HuH-7 (cell line): ENCODE measurements around the gene SURF2.

Experiments
- DNase-seq: peaks from one replicate; pipeline ENCODE4 v3.0.0; 2011; ENCODE audit warnings: low spot score

Gene SURF2

GRCh38 chr9:133354766-133355165 is 1.6 kb upstream of the SURF2 start:
- DNase-seq, result no peak

DNA sequence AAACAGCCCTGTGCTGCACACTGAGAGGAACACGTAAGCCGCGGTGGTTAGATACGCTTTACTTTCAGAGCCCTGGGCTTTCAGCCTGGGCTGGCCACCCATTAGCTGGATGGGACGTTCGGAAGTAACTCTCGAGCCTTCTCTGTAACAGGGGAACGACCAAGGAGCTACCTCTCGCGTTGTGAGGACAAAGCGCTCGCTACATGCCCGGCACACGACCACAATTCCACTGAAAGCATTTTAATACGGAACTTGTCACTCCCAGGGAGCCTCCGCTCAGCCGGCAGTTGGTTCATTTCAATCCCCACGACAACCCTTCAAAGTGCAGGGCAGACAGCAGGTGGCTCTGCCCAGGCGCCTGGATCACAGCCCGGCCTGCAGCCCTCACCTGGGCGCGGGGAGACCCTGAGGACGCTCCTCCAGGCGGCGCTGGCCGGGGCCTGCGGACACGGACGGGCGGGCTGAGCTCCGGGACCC is 431 bp upstream of the SURF2 start:
- no peak for DNase-seq

DNA sequence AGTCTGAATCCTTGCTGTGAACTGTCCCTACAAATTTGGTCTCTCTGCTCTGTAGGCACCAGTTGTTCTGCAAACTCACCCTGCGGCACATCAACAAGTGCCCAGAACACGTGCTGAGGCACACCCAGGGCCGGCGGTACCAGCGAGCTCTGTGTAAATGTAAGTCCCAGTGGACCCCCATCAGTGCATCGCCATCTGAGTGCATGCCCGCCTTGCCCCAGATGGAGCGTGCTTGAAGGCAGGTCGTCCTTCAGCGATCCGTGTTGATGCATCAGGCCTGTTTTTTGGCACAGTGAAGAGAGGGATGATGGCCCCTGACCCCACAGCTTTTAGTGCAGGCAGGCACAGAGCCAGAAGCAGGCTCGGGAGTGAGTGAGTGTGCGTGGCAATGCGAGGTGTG is 1.3 kb downstream of the SURF2 start:
- DNase-seq, result no peak

- peak; percentile 67 for DNase-seq
Measured at GRCh38 chr9:133359399-133360175, 3.2 kb downstream of the SURF2 start.

DNA sequence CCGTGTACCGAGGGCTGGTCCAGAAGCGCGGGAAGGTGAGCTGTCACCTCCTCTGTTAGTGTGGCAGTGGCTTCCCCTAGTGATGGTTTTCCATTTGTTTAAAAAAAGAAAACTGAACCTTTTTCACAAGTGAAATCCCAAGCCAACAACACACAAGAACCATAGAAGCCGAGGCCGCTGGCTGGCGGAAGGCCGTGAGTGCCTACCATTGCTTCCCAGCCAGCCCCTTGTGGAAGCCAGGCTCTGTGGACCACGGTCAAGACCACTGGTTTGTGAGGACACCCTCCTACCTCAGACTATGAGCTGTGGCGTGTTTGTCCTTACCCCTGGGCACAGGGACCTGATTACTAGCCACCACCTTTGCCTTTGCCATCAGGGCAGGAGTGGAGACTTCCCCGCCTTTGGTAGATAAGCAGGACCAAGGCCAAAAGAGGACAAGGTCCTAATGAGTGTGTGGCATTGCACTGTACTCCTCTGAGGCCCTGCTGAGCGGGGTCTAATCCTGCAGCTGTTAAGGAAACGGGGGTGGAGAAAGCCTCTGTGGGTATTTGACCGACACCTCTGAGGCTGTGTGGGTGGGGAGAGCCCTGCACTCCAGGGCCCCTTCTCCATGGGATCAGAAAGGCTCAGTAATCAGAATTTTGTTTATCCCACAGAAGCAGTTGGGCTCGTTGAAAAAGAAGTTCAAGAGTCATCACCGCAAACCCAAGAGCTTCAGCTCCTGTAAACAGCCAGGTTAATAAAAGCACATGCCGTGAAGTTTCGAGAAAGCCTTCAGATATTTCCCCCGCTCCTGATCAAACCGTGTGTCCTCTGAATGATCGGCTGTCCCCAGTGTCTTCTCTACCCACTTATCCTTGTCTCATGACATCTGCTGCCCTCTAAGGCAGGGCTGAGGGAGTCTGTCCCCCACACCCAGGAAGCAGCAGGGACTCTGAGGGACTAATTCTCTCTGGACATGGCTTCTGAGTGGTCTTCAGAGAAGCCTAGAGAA is 4.3 kb downstream of the SURF2 start:
- no peak for DNase-seq

DNA sequence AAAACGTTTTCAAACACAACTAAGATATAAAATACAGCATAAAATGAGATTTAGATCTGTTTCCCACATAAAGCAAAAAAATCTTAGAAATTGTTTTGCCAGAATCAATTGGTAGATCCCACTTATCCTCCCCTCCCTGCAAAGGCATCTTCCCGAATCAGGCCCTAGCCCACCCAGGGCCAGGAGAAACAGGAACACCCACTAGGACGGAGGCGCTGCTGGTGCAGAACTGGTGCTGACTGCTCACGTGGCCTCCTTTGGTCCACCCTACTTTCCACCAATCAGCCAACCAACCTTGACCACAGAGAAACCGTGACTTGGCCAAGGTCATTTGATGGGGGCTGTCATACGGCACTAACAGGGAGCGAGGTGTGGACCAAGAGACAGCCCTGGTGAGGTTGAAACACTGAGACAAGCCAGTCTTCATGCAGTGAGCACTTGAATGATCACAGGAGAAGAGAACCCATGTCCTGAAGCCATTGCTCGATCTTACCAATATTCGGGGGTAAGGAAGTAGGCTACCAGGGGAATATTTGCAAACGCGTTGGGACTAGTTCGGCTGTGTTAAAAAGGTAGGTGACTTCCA is 5.2 kb downstream of the SURF2 start:
- no peak for DNase-seq

DNA sequence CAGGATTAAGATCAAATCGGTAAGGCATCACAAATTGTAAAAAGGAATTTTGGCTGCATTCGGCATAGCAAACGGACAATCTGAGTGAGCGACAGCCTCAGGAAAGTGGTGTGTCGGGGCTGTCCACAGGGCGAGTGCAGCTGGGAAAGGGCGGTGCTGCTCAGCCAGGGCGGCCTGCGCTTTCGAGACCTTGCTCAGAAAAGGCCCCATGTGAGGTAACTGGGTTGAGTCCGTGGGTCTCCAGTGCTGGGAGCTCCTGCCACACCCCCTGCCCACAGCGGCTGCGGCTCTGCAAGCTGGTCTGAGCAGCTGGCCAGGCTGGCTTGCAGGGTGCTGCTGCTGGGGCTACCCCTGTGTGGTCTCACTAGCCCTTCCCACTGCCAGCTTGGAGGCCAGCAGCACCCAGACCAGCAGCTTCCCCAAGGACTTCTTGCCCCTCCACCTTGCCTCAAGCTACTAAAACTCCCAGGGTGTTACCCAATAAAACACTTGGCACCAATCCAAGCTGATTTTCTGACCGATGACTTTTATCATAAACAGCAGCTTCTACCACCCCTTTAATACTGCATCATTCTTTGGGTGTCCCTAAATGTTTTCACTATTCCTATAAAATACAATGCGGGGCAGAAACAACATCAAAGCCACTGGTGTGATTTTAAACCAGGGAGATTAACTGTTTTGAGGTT is 6.2 kb downstream of the SURF2 start:
- no peak for DNase-seq

DNA sequence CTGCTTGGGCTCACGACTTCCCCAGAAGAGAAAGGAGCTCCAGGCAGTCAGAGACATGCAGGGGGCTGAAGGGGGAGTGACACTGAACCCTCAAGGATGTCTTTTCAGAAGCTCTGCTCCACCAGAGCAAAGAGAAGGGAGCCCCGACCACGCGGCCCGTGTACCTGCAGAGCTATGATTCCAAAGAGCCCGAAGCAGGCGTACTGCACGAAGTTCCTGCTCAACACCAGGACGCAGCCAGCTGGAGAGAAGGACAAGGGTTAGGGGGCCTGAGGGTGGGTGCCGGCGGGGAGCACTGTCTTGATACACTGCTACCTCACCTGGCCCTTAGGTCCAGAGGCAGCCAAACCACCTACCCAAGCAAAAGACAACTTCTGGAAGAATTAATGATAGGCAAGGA is 10.1 kb downstream of the SURF2 start:
- no peak for DNase-seq

GRCh38 chr9:133367221-133367620 is 10.9 kb downstream of the SURF2 start:
- no peak for DNase-seq

DNA sequence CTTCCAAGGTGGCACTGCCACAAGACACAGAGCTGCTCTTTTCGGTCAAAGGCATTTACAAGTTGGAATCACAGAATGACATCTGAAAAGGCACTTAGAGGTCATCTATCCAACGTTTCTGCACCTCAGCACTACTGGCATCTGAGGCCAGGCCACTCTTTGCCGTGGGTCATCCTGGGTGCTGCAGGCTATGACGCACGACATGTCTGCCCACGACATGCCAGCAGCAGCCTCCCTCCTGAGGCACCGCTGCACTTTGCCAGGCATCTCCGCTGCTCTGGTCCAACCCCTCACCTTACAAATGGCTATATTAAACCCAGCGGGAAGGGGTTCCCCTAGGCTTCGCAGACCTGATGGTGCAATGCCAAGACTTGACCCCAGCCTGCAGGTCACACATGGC is 11.4 kb downstream of the SURF2 start:
- DNase-seq, result no peak

- DNase-seq, result no peak
Measured at GRCh38 chr9:133368249-133368881, 12.0 kb downstream of the SURF2 start.

GRCh38 chr9:133369422-133369821 is 13.1 kb downstream of the SURF2 start:
- no peak for DNase-seq

DNA sequence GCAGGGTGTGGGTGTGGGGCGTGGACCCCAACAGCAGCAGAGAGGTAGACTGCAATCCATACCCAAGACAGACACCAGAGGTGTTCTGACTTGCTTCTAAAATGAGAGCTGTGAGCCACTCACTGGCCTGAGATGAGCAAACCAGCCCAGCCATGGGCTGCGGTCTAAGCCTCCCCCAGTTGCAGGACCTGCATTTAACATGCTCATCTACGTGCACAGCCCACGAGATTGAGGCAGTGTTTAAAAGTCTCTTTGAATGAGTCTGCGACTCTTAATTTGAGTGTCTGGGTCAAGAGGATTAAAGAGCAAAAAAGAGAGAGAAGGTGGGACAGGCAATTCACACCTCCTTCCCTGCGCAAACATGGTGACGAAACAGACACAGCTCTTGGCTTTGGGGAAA is 13.6 kb downstream of the SURF2 start:
- no peak for DNase-seq

DNA sequence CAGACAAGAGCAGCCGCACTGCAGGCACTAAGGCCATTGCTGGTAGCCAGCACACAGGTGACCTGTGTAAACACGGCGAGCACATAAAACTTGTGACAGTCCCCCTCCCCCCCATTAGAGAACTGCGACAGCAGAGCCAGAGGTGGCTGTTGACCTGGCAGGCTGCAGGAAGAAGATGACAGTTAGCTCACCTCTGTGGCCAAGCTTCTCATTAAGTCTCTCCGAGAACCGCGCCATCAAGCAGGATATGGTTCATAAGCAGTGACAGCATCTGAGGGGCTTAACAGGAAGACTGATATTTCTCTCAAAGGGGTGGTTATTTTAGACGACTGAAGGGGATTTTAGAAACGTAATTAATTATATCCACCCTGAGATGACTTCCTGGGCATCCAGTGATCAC is 14.3 kb downstream of the SURF2 start:
- no peak for DNase-seq

DNA sequence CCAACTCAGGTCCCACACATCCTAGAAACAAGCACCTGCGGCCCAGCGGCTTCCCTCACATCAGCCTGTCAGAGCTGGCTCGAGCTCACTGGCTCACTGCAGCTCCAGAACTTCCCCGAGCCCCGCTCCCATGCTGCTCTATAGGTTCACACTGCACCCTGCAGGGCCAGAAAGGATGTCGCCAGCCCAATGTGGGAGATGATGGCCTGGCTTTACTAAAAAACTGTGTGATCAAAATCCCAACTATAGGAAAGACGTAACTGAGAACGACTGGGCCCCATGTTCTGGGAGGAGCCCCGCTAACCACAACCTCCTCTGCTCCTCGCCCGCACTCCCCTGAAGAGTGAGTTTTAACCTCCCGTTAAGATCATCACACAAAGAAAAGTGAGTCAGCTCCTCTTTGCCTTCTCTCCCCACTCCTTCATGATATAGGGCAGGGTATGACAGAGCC is 14.9 kb downstream of the SURF2 start:
- no peak for DNase-seq

- DNase-seq, result no peak
Measured at GRCh38 chr9:133372144-133372543, 15.8 kb downstream of the SURF2 start.

GRCh38 chr9:133374612-133375115 is 18.3 kb downstream of the SURF2 start:
- no peak for DNase-seq

DNA sequence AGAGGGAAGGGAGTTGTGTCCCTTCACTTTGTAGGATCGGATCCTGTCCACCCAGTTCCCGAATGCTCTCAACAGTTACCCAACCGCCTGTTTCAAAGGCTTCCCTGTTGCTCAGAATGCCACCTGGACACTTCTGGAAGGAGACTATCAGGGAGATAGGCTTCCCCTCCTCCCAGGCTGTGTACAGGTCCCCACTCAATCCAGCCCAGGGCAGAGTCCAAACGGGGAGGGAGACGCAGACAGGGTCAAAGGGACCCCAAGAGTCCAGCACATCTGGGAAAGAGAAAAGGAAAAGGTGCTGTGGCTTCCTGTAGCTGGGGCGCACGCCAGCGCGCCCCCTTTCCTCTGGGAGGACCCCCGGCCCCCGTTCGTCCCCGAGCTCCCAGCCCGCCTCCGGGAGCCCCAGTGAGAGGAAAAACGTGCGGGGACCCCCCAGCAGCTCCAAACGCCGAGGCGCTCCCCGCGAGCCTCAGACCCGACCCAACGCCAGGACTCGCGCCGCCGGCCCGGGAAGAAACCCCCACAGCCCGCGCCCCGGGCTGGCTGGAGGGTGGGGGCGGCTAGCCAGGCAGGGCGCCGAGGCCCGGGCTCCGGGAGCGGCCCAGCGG is 18.9 kb downstream of the SURF2 start:
- DNase-seq, result peak; percentile 72

DNA sequence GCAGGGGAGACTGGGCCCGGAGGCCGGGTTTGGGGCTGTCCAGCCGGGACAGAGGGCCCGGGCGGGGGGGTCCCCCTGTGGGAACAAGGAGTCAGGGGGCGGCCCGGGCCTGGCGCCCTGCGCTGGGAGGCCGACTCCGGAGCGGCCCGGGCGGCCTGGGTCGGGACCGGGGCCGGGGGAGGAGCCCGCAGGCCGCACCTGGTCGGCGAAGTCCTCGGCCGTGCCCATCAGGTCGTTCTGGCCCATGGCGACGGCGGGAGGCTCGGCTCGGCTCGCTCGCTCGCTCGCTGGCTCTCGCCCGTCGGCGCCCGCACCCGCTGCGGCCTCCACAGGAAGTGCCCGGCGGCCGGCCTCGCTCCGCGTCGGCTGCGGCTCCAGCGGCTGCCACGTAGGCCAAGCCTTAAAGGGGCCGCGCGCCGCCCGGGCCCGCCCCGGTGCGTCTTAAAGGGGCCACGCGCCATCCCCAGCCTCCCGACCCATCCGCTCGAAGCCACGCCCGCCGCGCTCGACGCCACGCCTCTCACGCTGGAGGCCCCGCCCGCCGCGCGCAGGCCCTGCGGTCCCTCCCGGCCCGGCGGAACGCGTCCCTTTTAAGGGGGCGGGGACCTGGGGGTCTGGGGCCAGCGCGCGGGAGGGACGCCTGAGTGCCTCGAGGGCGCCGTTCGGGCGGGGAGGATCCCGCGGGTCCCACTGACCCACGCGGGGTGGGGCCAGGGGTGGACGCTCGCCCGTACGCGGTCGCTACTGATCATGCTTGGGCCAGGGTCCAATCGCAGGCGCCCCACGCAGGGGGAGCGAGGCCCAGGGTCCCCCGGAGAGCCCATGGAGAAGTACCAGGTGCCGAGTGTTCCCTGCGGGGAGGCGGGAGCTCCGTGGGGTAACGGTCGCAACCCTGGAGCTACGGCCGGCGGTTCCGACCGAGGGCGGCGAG is 19.6 kb downstream of the SURF2 start, which contains the start of the genes STKLD1 and SURF4:
Gene STKLD1 (plus strand): TSS at position 643 of the 931 bp plus-strand sequence. CDS start 108 bp downstream, at position 751.
Gene SURF4 (minus strand): TSS at position 337 of the 931 bp plus-strand sequence. CDS start 91 bp downstream, at position 246.
- DNase-seq, result peak; percentile 99
